ENCODE measurements around the gene EIF5A.

Gene EIF5A

DNA sequence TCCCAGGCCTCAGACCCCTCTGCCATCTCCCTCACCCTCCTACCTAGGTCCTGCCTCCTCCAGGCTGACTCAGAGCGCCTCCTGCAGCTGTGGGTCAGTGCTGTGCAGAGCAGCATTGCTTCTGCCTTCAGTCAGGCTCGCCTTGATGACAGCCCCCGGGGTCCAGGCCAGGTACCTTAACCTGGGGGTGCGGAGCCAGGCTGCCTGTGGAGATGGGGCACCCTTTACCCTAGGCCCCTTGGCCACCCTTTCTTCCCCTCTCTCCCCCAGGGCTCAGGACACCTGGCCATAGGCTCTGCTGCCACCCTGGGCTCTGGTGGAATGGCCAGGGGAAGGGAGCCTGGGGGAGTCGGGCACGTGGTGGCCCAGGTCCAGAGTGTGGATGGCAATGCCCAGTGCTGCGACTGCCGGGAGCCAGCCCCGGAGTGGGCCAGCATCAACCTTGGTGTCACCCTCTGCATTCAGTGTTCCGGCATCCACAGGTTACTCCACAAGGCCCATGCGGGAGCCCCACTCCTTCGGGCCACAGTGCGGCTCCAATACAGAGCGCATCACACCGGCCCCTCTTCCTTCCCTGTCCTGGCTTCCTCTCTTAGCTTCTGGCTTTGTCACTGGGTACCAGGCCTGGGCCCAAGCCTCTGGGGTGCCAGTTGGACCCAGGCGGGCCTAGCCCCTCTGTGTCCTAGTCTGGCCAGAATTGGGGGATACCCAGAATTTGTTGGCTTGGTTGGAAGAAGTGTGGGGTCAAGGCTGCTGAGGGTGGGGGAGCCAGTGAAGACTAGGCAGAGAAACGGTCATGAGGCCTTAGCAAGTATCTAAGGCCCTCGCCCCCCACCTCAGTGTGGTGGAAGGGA lies 39.6 kb downstream of the EIF5A start:
- Mint-ChIP-seq H3K36me3 (ENCODE audit: low read depth) (peaks cover 10% of the 10 kb centered on the region), H3K4me1 (peaks cover 20% of the 10 kb centered on the region), H3K27ac (no peak overlapping the region), H3K27me3 (no peaks in the 10 kb centered on the region), H3K4me3 (no peak overlapping the region), H3K9me3 (no peaks in the 10 kb centered on the region)
- ATAC-seq (no peak), DNase-seq (no peak)

DNA sequence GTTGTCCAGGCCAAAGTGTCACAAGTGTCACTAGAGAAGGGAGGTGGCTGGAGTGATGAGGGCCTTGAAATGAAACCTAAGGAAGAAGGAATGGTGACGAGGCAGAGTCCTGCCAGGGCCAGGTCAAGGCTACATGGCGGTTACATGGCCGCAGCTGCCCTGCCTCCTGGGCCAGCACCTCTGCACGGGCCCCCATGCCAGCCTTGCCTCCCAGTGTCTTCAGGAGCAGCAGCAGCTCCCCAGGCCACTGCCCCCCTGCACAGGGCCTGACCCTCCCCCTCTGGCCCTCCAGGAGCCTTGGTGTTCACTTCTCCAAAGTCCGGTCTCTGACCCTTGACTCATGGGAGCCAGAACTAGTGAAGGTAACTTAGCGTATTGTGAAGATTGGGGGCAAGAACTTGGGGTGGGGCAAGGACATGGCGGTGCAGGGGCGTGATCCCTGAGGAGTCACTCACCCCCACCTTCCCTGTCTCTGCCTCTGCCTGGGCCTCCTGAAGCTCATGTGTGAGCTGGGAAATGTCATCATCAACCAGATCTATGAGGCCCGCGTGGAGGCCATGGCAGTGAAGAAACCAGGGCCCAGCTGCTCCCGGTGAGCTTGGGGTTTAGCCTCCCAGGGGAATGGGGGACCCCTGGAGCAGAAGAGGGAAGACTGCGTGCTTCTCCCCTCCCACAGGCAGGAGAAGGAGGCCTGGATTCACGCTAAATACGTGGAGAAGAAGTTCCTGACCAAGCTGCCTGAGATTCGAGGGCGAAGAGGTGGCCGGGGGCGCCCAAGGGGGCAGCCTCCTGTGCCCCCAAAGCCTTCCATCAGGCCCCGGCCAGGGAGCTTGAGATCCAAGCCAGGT lies 40.4 kb downstream of the EIF5A start:
- ATAC-seq: no peak
- Mint-ChIP-seq H3K4me1 (peaks cover 26% of the 10 kb centered on the region), H3K36me3 (ENCODE audit: low read depth) (peaks cover 12% of the 10 kb centered on the region), H3K27me3 (no peaks in the 10 kb centered on the region), H3K4me3 (no peak overlapping the region), H3K9me3 (no peaks in the 10 kb centered on the region), H3K27ac (no peak overlapping the region)
- DNase-seq: no peak

- Mint-ChIP-seq H3K36me3 (ENCODE audit: low read depth) (peaks cover 12% of the 10 kb centered on the region), H3K4me3 (no peak overlapping the region), H3K4me1 (peaks cover 29% of the 10 kb centered on the region), H3K9me3 (no peaks in the 10 kb centered on the region), H3K27me3 (no peaks in the 10 kb centered on the region), H3K27ac (no peak overlapping the region)
- DNase-seq (no peak), ATAC-seq (no peak)
These were observed 41.2 kb downstream of the EIF5A start for GRCh38 chr17:7348478-7349242.

DNA sequence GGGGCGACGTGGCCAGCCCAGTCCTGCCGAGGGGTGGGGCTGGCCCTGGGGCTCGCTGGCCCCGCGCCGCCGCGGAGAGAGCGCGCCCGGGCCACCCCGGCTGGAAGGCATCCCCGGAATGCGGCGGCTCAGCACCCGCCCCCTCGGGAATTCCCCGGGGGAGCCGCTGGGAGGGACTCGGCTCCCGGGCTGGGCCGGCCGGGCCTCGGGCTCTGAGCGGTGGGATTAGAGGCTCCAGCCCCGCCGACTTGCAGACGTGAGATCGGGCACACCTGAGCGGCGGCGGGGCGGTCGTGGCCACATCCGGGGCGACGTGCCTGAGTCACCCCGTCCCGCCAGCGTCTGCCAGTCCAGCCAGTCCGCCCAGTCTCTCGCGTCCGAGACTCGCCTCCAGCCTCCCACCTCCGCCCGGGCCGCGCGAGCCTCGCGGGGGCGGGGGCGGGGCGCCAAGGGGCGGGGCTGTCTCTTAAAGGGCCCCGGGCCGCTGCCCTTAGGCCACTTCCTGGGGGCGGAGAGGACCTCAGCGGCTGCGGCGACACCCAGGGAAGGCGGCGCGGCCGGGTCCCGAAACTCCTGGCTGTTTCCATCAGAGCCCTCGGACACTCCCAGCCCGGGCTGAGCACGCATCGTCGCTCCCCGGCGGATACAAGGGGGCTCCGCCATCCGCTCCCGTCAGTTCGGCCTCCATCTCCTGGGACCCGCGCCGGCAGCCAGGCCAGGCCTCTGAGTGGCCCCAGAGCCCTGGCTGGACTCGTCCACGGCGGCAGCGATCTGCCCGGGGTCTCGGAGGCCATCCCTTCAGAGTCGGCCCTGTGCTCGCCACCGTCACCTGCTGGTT lies 44.5 kb downstream of the EIF5A start, which contains the start of gene KCTD11:
KCTD11 (plus strand) TSS at position 498 of the 838 bp plus-strand sequence.
- peaks cover 43% of the 10 kb centered on the region for H3K4me1 Mint-ChIP-seq
- peak within 1 kb of the TSS; percentile 78 for H3K27ac Mint-ChIP-seq
- no peaks in the 10 kb centered on the region for H3K27me3 Mint-ChIP-seq

GRCh38 chr17:7352503-7352889 lies 45.1 kb downstream of the EIF5A start:
- H3K36me3 Mint-ChIP-seq (ENCODE audit: low read depth): peaks cover 12% of the 10 kb centered on the region
- H3K9me3 Mint-ChIP-seq: no peaks in the 10 kb centered on the region
- peak overlapping the region; percentile 78 for H3K27ac Mint-ChIP-seq
- peaks cover 43% of the 10 kb centered on the region for H3K4me1 Mint-ChIP-seq
- no peak for DNase-seq
- H3K4me3 Mint-ChIP-seq: peak overlapping the region; percentile 82
- no peak for ATAC-seq
- H3K27me3 Mint-ChIP-seq: no peaks in the 10 kb centered on the region

More for the DNA sequence above, 44.5 kb downstream of the EIF5A start, which contains the start of gene KCTD11:
- Mint-ChIP-seq H3K36me3 (ENCODE audit: low read depth) (peaks cover 12% of the 10 kb centered on the region), H3K9me3 (no peaks in the 10 kb centered on the region), H3K4me3 (peak within 1 kb of the TSS; percentile 82)
- ATAC-seq: peak; percentile 55
- peak; percentile 87 for DNase-seq

DNA sequence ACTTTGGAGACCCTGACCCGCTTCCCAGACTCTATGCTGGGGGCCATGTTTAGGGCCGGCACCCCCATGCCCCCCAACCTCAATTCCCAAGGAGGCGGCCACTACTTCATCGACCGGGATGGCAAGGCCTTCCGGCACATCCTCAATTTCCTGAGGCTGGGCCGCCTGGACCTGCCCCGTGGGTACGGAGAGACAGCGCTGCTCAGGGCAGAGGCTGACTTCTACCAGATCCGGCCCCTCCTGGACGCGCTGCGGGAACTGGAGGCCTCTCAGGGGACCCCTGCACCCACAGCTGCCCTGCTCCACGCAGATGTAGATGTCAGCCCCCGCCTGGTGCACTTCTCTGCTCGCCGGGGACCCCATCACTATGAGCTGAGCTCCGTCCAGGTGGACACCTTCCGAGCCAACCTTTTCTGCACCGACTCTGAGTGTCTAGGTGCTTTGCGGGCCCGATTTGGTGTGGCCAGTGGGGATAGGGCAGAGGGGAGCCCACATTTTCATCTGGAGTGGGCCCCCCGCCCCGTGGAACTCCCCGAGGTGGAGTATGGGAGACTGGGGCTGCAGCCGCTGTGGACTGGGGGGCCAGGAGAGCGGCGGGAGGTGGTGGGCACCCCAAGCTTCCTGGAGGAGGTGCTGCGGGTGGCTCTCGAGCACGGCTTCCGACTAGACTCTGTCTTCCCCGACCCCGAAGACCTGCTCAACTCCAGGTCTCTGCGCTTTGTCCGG lies 45.6 kb downstream of the EIF5A start:
- Mint-ChIP-seq H3K27ac (peak overlapping the region; percentile 78), H3K4me1 (peaks cover 43% of the 10 kb centered on the region), H3K9me3 (no peaks in the 10 kb centered on the region), H3K4me3 (peak overlapping the region; percentile 82), H3K36me3 (ENCODE audit: low read depth) (peaks cover 9% of the 10 kb centered on the region), H3K27me3 (no peaks in the 10 kb centered on the region)
- no peak for DNase-seq
- ATAC-seq: no peak

DNA sequence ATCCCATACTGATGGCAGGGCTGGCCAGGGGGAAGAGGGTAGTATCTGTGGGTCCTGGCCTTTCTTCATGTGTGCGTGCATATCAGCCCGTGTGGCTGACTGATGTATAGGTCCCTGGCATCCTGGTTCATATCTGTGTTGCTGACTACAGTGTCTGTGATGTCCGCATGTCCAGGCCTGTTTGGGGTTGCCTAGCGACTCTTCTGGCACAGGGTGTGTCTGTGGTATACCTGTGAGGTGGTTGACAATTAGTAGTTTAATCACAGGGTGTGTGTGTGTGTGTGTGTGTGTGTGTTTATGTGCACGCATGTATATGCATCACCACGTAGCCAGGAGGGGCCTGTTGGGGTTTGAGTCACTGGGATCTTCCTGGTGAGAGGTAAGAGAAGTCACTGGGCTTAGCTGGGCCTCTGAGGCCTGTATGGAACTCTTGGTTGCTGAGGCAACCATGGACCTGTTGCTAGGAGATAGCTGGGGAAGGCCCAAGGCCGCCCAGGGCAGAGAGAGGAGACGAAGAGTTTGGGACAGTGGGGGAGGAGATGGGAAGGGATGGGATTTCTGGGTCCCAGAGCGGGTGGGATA lies 46.9 kb downstream of the EIF5A start:
- ATAC-seq: peak; percentile 9
- H3K4me3 Mint-ChIP-seq: no peak overlapping the region

DNA sequence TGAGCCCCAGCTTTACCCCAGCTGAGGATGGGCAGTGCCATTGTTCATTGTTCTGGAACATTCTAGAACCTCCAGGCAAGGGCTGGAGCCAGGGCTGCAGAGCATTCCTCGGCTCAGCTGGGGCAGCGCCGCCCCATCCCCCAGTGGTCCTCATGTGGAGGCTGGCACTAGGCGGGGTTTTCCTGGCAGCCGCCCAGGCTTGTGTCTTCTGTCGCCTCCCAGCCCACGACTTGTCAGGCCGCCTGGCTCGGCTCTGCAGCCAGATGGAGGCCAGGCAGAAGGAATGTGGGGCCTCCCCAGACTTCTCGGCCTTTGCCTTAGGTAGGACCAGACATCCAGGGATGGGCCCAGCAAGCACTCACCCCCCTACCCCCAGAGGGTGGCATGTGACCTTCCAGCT lies 47.6 kb downstream of the EIF5A start, which contains the start of gene TMEM95:
TMEM95 (plus strand) TSS at position 104 of the 400 bp plus-strand sequence; CDS start at position 153, 49 bp downstream.
- Mint-ChIP-seq H3K4me3 (no peak within 1 kb of the TSS), H3K27me3 (no peaks in the 10 kb centered on the region), H3K9me3 (no peaks in the 10 kb centered on the region), H3K4me1 (peaks cover 37% of the 10 kb centered on the region), H3K36me3 (ENCODE audit: low read depth) (peaks cover 5% of the 10 kb centered on the region), H3K27ac (peak within 1 kb of the TSS; percentile 38)
- ATAC-seq: no peak
- DNase-seq: no peak

More for the DNA sequence above, 46.9 kb downstream of the EIF5A start:
- peak overlapping the region; percentile 38 for H3K27ac Mint-ChIP-seq
- no peaks in the 10 kb centered on the region for H3K9me3 Mint-ChIP-seq
- peak; percentile 33 for DNase-seq
- peaks cover 8% of the 10 kb centered on the region for H3K36me3 Mint-ChIP-seq (ENCODE audit: low read depth)
- no peaks in the 10 kb centered on the region for H3K27me3 Mint-ChIP-seq
- peaks cover 41% of the 10 kb centered on the region for H3K4me1 Mint-ChIP-seq

DNA sequence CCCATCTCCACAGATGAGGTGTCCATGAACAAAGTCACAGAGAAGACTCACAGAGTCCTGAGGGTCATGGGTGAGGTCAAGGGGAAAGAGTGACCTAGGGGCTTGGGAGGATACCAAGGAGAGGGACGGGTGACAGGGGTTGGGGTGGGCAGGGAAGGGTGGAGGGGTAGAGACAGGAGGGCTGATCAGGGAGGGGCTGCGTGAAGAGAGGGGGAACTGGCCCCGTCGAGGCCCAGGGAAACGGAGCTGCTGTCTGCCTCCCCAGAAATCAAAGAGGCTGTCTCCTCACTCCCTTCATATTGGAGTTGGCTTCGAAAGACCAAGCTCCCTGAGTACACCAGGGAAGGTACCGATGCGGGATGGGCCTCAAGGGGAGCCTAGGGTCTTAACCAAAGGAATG lies 48.1 kb downstream of the EIF5A start:
- Mint-ChIP-seq H3K27ac (no peak overlapping the region), H3K27me3 (no peaks in the 10 kb centered on the region), H3K4me3 (no peak overlapping the region), H3K9me3 (no peaks in the 10 kb centered on the region), H3K4me1 (peaks cover 33% of the 10 kb centered on the region), H3K36me3 (ENCODE audit: low read depth) (peaks cover 5% of the 10 kb centered on the region)
- no peak for DNase-seq
- no peak for ATAC-seq

GRCh38 chr17:7356072-7356549 lies 48.7 kb downstream of the EIF5A start:
- peaks cover 28% of the 10 kb centered on the region for H3K4me1 Mint-ChIP-seq
- ATAC-seq (peak; percentile 77), DNase-seq (peak; percentile 91)
- H3K36me3 Mint-ChIP-seq (ENCODE audit: low read depth): peaks cover 5% of the 10 kb centered on the region
- H3K27ac Mint-ChIP-seq: no peak overlapping the region
- H3K4me3 Mint-ChIP-seq: no peak overlapping the region
- H3K27me3 Mint-ChIP-seq: no peaks in the 10 kb centered on the region
- no peaks in the 10 kb centered on the region for H3K9me3 Mint-ChIP-seq

- Mint-ChIP-seq H3K27me3 (peaks cover 2% of the 10 kb centered on the region), H3K27ac (no peak overlapping the region), H3K4me1 (peaks cover 25% of the 10 kb centered on the region), H3K9me3 (no peaks in the 10 kb centered on the region), H3K36me3 (ENCODE audit: low read depth) (peaks cover 2% of the 10 kb centered on the region), H3K4me3 (no peak overlapping the region)
- DNase-seq (no peak), ATAC-seq (no peak)
These were observed 49.3 kb downstream of the EIF5A start for GRCh38 chr17:7356756-7357155.

DNA sequence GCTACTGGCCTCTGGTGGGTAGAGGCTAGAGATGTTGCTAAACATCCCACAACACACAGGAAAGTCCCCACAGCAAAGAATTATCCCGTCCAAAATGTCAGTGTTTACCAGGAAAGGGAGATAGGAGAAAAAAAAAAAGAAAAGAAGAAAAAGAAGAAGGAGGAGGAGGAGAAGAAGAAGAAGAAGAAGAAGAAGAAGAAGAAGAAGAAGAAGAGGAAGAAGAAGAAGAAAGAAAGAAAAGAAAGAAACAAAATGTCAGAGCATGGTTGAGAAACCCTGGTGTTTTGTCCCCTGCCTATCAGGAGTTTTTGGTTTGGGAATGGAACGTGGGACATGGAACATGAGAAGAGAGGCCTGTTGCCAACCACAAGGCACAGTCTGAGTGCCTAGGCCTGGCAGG lies 50.0 kb downstream of the EIF5A start:
- Mint-ChIP-seq H3K36me3 (ENCODE audit: low read depth) (peaks cover 2% of the 10 kb centered on the region), H3K4me3 (no peak overlapping the region), H3K27ac (no peak overlapping the region), H3K4me1 (peaks cover 23% of the 10 kb centered on the region), H3K9me3 (no peaks in the 10 kb centered on the region), H3K27me3 (peaks cover 2% of the 10 kb centered on the region)
- DNase-seq (no peak), ATAC-seq (no peak)
